DMS114 treated with DMSO at 0.1 percent for 48 hours (cell line): Measurements from ENCODE around the gene COL18A1.
"Not testable (repeated sequence)": the region's sequence is repeated elsewhere in the genome, so short reads cannot be mapped to it uniquely, and the experiment has no call there.

ENCODE experiments used
- DNase-seq: peaks from one replicate; lab custom pipeline; 2025; ENCODE audit not compliant: unreplicated experiment; lab: John Stamatoyannopoulos, UW

COL18A1 gene

GRCh38 chr21:45516071-45516670 lies 111.2 kb downstream of the COL18A1 start:
- no peak for DNase-seq

GRCh38 chr21:45516671-45517151 lies 111.7 kb downstream of the COL18A1 start:
- DNase-seq: no peak

GRCh38 chr21:45517249-45518065 lies 112.5 kb downstream of the COL18A1 start:
- DNase-seq: no peak

GRCh38 chr21:45518742-45519141 lies 113.8 kb downstream of the COL18A1 start:
- no peak for DNase-seq

- DNase-seq: no peak
These were observed 114.2 kb downstream of the COL18A1 start for GRCh38 chr21:45519182-45519581.

- no peak for DNase-seq
These were observed 116.3 kb downstream of the COL18A1 start for GRCh38 chr21:45521241-45521640.

GRCh38 chr21:45522381-45522780 lies 117.4 kb downstream of the COL18A1 start:
- no peak for DNase-seq

GRCh38 chr21:45522986-45523385 lies 118.0 kb downstream of the COL18A1 start:
- no peak for DNase-seq

- no peak for DNase-seq
These were observed 118.6 kb downstream of the COL18A1 start for GRCh38 chr21:45523411-45524101.

- DNase-seq: no peak
These were observed 119.8 kb downstream of the COL18A1 start for GRCh38 chr21:45524756-45525152.

GRCh38 chr21:45525153-45525909 lies 120.4 kb downstream of the COL18A1 start:
- no peak for DNase-seq

GRCh38 chr21:45525910-45526306 lies 120.9 kb downstream of the COL18A1 start:
- no peak for DNase-seq

GRCh38 chr21:45527151-45527999 lies 122.4 kb downstream of the COL18A1 start:
- not testable (repeated sequence) for DNase-seq

GRCh38 chr21:45528028-45528705 lies 123.2 kb downstream of the COL18A1 start:
- DNase-seq: no peak

- DNase-seq: no peak
These were observed 124.2 kb downstream of the COL18A1 start for GRCh38 chr21:45528981-45529784.

GRCh38 chr21:45529785-45530422 lies 124.9 kb downstream of the COL18A1 start:
- DNase-seq: no peak

GRCh38 chr21:45530423-45531113 lies 125.6 kb downstream of the COL18A1 start:
- DNase-seq: no peak

- DNase-seq: not testable (repeated sequence)
These were observed 126.1 kb downstream of the COL18A1 start for GRCh38 chr21:45531114-45531392.
